Common myeloid progenitor, CD34-positive (primary cell): ENCODE measurements around the gene TOP3A.
"Not testable (repeated sequence)": the region's sequence is repeated elsewhere in the genome, so short reads cannot be mapped to it uniquely, and the experiment has no call there.

ENCODE experiments used
- CTCF ChIA-PET: fragments of 350-600 bp; sonication (Branson Sonifier 250); formaldehyde crosslinking; loops from one replicate; lab custom pipeline; 2021; ENCODE audit warnings: antibody characterized with exemption; lab: Charles Lee
- POLR2A ChIA-PET: fragments of 350-600 bp; sonication (Branson Sonifier 250); formaldehyde crosslinking; loops from one replicate; lab custom pipeline; 2021; ENCODE audit warnings: antibody characterized with exemption; lab: Charles Lee
- DNase-seq, 3 donors: peaks; one replicate each; pipeline versions ENCODE4 v3.0.0 to v3.0.0-alpha.2; 2013
- H3K27ac ChIP-seq, 2 experiments: 1 replicate in 1 of 2; 2 replicates in 1 of 2; pipeline ENCODE4 v1.7.0; 2013; ENCODE audit warnings: inconsistent platforms in 2 of 2, low read length in 2 of 2, mild to moderate bottlenecking in 2 of 2, low read depth in 1 of 2, moderate library complexity in 1 of 2; ENCODE audit not compliant: severe bottlenecking in 2 of 2, insufficient read depth in 1 of 2, poor library complexity in 1 of 2
- H3K27me3 ChIP-seq, 5 experiments: replicated peaks in 2 of 5; 1 replicate in 3 of 5; 2 replicates in 2 of 5; pipeline versions ENCODE4 v1.6.1 to v1.7.0; 2013; ENCODE audit warnings: low read length in 4 of 5, mild to moderate bottlenecking in 2 of 5, moderate library complexity in 2 of 5, inconsistent platforms in 1 of 5; ENCODE audit not compliant: insufficient read depth in 5 of 5, control insufficient read depth in 4 of 5
- H3K36me3 ChIP-seq, 4 experiments: 1 replicate in 2 of 4; 2 replicates in 2 of 4; pipeline versions ENCODE4 v1.6.1 to v1.7.0; 2013; ENCODE audit warnings: low read length in 3 of 4, control low read depth in 1 of 4, mild to moderate bottlenecking in 1 of 4; ENCODE audit not compliant: control insufficient read depth in 4 of 4, insufficient read depth in 4 of 4
- H3K4me1 ChIP-seq, 4 experiments: 1 replicate in 3 of 4; 2 replicates in 1 of 4; pipeline versions ENCODE4 v1.6.1 to v1.7.1; 2013; ENCODE audit warnings: low read length in 3 of 4, mild to moderate bottlenecking in 3 of 4, control low read depth in 1 of 4, inconsistent platforms in 1 of 4, moderate library complexity in 1 of 4; ENCODE audit not compliant: control insufficient read depth in 4 of 4, insufficient read depth in 4 of 4; ENCODE audit errors: control extremely low read depth in 1 of 4
- H3K4me3 ChIP-seq, 7 experiments: 1 replicate in 4 of 7; 2 replicates in 3 of 7; pipeline versions ENCODE4 v1.5.1 to v1.7.0; 2013; ENCODE audit warnings: mild to moderate bottlenecking in 7 of 7, low read length in 6 of 7, moderate library complexity in 6 of 7, inconsistent platforms in 2 of 7, low read depth in 2 of 7, control low read depth in 1 of 7; ENCODE audit not compliant: insufficient read depth in 4 of 7, control insufficient read depth in 1 of 7; ENCODE audit errors: extremely low read depth in 1 of 7
- H3K9me3 ChIP-seq, 5 experiments: 1 replicate in 4 of 5; 2 replicates in 1 of 5; pipeline versions ENCODE4 v1.6.1 to v1.7.1; 2013; ENCODE audit warnings: low read length in 4 of 5, mild to moderate bottlenecking in 2 of 5, inconsistent platforms in 1 of 5, low read depth in 1 of 5, moderate library complexity in 1 of 5; ENCODE audit not compliant: control insufficient read depth in 4 of 5, insufficient read depth in 2 of 5; ENCODE audit errors: control extremely low read depth in 1 of 5
- WGBS: methylation state at CpG from one replicate; pipeline ENCODE4 v1.1.5; 2013; ENCODE audit not compliant: insufficient coverage; 5-methylcytosine and 5-hydroxymethylcytosine counted together

Gene TOP3A

GRCh38 chr17:18360518-18360917 is 45.7 kb upstream of the TOP3A start:
- WGBS: 67% methylated on average over 3 of the region's 8 CpGs
- CTCF ChIA-PET: no interaction called here
- Histone ChIP-seq H3K4me3 (no peak overlapping the region), H3K36me3 (peaks cover 0 to 14% (median 5%) of the 10 kb centered on the region in 4 experiments), H3K4me1 (peaks cover 0 to 13% (median 11%) of the 10 kb centered on the region in 4 experiments), H3K27ac (no peak overlapping the region), H3K9me3 (no peaks in the 10 kb centered on the region), H3K27me3 (no peaks in the 10 kb centered on the region)
- no peak for DNase-seq
- POLR2A ChIA-PET: no interaction called here

DNA sequence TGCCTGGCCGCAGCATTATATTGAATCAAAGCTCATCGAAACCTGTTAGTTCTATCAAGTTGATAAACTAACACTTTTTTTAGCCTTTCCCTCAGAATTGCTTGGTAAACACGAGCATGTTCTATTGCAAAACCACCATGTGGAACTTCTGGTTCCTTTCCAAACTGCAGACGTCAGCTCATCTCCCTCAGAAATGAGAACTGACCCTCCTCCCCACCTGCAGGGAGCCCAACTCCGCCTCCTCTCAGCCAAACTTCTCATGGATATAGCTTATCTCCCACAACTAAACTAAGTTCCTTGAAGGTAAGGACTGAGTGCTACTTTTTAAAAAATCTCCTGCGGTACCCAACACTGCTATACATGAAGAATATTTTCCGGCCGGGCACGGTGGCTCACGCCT is 41.8 kb upstream of the TOP3A start:
- 94% methylated on average over 8 of the region's 10 CpGs for WGBS
- ChIA-PET CTCF (interaction anchor here (1.4 kb wide), 1 partner anchor 10 kb away, joined by 3 read pairs; no protein-coding TSS in a partner anchor), POLR2A (no interaction called here)
- H3K4me3 ChIP-seq: no peak overlapping the region
- no peaks in the 10 kb centered on the region for H3K4me1 ChIP-seq
- H3K9me3 ChIP-seq: no peaks in the 10 kb centered on the region
- H3K27ac ChIP-seq: no peak overlapping the region
- no peaks in the 10 kb centered on the region for H3K27me3 ChIP-seq
- peaks cover 7 to 32% (median 17%) of the 10 kb centered on the region in 4 experiments for H3K36me3 ChIP-seq
- DNase-seq: no peak

- Histone ChIP-seq H3K36me3 (peaks cover 7 to 37% (median 16%) of the 10 kb centered on the region in 4 experiments), H3K27me3 (no peaks in the 10 kb centered on the region), H3K9me3 (no peaks in the 10 kb centered on the region), H3K4me3 (no peak overlapping the region), H3K4me1 (no peaks in the 10 kb centered on the region), H3K27ac (no peak overlapping the region)
- 100% methylated on average over 2 of the region's 6 CpGs for WGBS
- no peak for DNase-seq
- ChIA-PET CTCF (no interaction called here), POLR2A (no interaction called here)
These were observed 38.7 kb upstream of the TOP3A start for GRCh38 chr17:18353541-18353940.

- WGBS: 93% methylated on average over 5 of the region's 5 CpGs
- ChIA-PET CTCF (no interaction called here), POLR2A (no interaction called here)
- Histone ChIP-seq H3K36me3 (peaks cover 12 to 69% (median 48%) of the 10 kb centered on the region in 4 experiments), H3K27me3 (no peaks in the 10 kb centered on the region), H3K4me3 (no peak overlapping the region), H3K9me3 (peaks cover 0 to 3% (median 0%) of the 10 kb centered on the region in 5 experiments), H3K4me1 (no peaks in the 10 kb centered on the region), H3K27ac (no peak overlapping the region)
- DNase-seq: no peak
These were observed 29.2 kb upstream of the TOP3A start for GRCh38 chr17:18344021-18344420.

GRCh38 chr17:18339933-18340332 is 25.1 kb upstream of the TOP3A start:
- Histone ChIP-seq H3K4me3 (no peak overlapping the region), H3K36me3 (peaks cover 10 to 58% (median 38%) of the 10 kb centered on the region in 4 experiments), H3K27ac (no peak overlapping the region), H3K4me1 (no peaks in the 10 kb centered on the region), H3K27me3 (no peaks in the 10 kb centered on the region), H3K9me3 (peaks cover 0 to 3% (median 0%) of the 10 kb centered on the region in 5 experiments)
- ChIA-PET CTCF (interaction anchor here (1.1 kb wide), 1 partner anchor 19 kb away, joined by 6 read pairs; no protein-coding TSS in a partner anchor), POLR2A (no interaction called here)
- WGBS: 98% methylated on average over 13 of the region's 13 CpGs
- DNase-seq: no peak

DNA sequence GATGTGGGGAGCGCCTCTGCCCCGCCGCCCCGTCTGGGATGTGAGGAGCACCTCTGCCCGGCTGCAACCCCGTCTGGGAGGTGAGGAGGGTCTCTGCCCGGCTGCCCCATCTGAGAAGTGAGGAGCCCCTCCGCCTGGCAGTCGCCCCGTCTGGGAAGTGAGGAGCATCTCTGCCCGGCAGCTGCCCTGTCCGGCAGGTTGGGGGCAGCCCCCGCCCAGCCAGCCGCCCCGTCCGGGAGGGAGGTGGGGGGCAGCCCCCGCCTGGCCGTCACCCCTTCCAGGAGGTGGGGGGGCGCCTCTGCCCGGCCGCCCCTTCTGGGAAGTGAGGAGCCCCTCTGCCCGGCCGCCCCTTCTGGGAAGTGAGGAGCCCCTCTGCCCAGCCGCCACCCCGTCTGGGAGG is 23.4 kb upstream of the TOP3A start:
- DNase-seq, H3K9me3 ChIP-seq, H3K27me3 ChIP-seq, H3K4me1 ChIP-seq, CTCF ChIA-PET, H3K27ac ChIP-seq, H3K4me3 ChIP-seq, POLR2A ChIA-PET: not testable (repeated sequence)
- 100% methylated on average over 12 of the region's 25 CpGs for WGBS
- peaks cover 13 to 55% (median 37%) of the 10 kb centered on the region in 4 experiments for H3K36me3 ChIP-seq

GRCh38 chr17:18332909-18333489 is 18.2 kb upstream of the TOP3A start:
- H3K27ac ChIP-seq: no peak overlapping the region
- no peak for DNase-seq
- ChIA-PET CTCF (no interaction called here), POLR2A (interaction anchor here (0.6 kb wide), 1 partner anchor 520 kb away, joined by 3 read pairs; no protein-coding TSS in a partner anchor)
- H3K9me3 ChIP-seq: no peaks in the 10 kb centered on the region
- 63% methylated on average over 3 of the region's 4 CpGs for WGBS
- H3K4me3 ChIP-seq: no peak overlapping the region
- H3K36me3 ChIP-seq: peaks cover 11 to 70% (median 46%) of the 10 kb centered on the region in 4 experiments
- no peaks in the 10 kb centered on the region for H3K27me3 ChIP-seq
- no peaks in the 10 kb centered on the region for H3K4me1 ChIP-seq
